Astrocyte (in vitro differentiated cells and primary cell): Measurements from ENCODE around the gene RUFY2.

Source experiments
- CTCF ChIP-seq: IDR thresholded peaks from 2 replicates; pipeline ENCODE4 v1.5.1; 2011; ENCODE audit warnings: low read depth, mild to moderate bottlenecking, inconsistent platforms, low read length, moderate library complexity; ENCODE audit not compliant: insufficient read depth
- EZH2 ChIP-seq: IDR thresholded peaks from 2 replicates; pipeline ENCODE4 v1.6.1; 2012; ENCODE audit warnings: mild to moderate bottlenecking, low read length, inconsistent platforms; ENCODE audit not compliant: insufficient read depth

GRCh38 chr10:68435803-68436202, 28.7 kb upstream of the RUFY2 start:
- TF ChIP-seq CTCF (no peak), EZH2 (no peak)
